ENCODE results near the gene ALG9. TPM values are rescaled to one million over a fixed set of nuclear protein-coding genes. Genes with fewer than 3 reads are reported as not detected.
A peak's percentile ranks its signal among the peaks of the same experiment; 100 is the strongest.

The ALG9 gene
- total and polyA plus RNA-seq, 10 donors, result 9.0 to 57.5 (median 27.0) TPM

DNA sequence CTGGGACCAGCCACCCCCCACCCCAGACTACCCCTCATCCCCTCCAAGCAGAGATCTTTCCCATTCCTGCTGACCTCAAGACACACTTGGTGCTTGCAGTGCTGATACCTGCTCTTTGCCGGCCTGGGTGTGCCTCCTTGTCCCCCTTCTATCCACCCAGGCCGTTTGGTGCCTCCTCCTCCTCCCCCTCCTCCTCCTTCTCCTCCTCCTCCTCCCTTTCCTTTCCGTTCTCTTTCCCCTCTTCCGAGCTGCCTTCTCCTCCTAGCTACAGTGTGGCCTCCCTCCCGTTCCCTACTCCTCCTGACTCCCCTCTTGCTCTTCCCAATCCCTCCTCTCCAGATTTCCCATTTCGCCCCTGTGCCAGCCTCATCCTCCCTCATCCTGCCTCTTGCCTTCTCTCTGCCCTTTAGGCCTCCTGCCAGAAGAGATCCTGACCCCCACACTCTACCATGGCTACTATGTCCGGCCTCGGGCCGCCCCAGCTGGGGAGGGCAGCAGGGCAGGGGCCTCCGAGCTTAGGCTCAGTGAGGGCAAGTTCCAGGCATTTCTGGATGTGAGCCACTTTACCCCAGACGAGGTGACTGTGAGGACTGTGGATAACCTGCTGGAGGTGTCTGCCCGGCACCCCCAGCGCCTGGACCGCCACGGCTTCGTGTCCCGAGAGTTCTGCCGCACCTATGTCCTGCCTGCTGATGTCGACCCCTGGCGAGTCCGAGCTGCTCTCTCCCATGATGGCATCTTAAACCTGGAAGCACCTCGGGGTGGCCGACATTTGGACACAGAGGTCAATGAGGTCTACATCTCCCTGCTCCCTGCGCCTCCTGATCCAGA lies 41.9 kb upstream of the ALG9 start:
- H3K4me3 ChIP-seq, result peak overlapping the region in 4 of 8 donors; percentile 31 to 62 (median 38)
- no peaks in the 10 kb centered on the region for H3K36me3 ChIP-seq
- intact Hi-C loops (cut with DNase I; ENCODE audit: low total_unique reads), result no loop called here
- no peak for DNase-seq
- peaks cover 0 to 55% (median 25%) of the 10 kb centered on the region in 7 donors for H3K27me3 ChIP-seq (replicated peaks in 1 of 7)
- no peaks in the 10 kb centered on the region for H3K9me3 ChIP-seq
- H3K27ac ChIP-seq, result peak overlapping the region; percentile 13 to 85 (median 78)
- WGBS, 5 donors, result 68 to 82% (median 73%) methylated on average over 21 to 24 of the region's 24 CpGs
- no peaks in the 10 kb centered on the region for H3K4me1 ChIP-seq
- TF ChIP-seq POLR2A (IDR thresholded peaks at IDR 0.05) (no peak), POLR2AphosphoS5 (IDR thresholded peaks at IDR 0.05) (peak; percentile 61 to 71 (median 67))

DNA sequence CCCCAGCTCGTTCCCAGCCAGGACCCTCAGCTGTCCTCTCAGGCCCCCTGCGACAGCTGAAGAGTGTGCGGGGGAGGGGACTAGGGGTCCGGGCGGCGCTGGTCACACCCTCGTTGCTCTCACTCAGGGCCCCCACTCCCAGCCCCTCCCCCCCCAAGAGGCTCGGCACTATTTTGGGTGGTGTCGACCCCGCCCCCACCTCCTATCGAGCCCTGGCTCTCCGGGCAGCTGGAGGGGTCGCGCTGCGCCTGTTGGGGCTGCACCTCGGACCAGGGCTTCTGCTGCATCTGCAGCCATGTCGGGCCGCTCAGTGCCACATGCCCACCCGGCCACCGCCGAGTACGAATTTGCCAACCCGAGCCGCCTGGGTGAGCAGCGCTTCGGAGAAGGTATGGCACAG lies 41.2 kb upstream of the ALG9 start, which contains the start of gene HSPB2:
Gene HSPB2, plus strand, starts transcription at position 200 of the 400 bp plus-strand sequence. Its CDS starts 96 bp downstream, at position 296.
- intact Hi-C loops (cut with DNase I; ENCODE audit: low total_unique reads), result no loop called here
- H3K4me1 ChIP-seq, result no peaks in the 10 kb centered on the region
- peak within 1 kb of the TSS in 6 of 8 donors; percentile 4 to 62 (median 32) for H3K4me3 ChIP-seq
- WGBS, 5 donors, result 8 to 27% (median 13%) methylated on average over 14 to 26 of the region's 26 CpGs
- H3K9me3 ChIP-seq, result no peaks in the 10 kb centered on the region
- peak within 1 kb of the TSS; percentile 13 to 85 (median 78) for H3K27ac ChIP-seq
- TF ChIP-seq POLR2AphosphoS5 (IDR thresholded peaks at IDR 0.05) (no peak), POLR2A (IDR thresholded peaks at IDR 0.05) (no peak)
- TF ChIP-seq, protein P1, sequence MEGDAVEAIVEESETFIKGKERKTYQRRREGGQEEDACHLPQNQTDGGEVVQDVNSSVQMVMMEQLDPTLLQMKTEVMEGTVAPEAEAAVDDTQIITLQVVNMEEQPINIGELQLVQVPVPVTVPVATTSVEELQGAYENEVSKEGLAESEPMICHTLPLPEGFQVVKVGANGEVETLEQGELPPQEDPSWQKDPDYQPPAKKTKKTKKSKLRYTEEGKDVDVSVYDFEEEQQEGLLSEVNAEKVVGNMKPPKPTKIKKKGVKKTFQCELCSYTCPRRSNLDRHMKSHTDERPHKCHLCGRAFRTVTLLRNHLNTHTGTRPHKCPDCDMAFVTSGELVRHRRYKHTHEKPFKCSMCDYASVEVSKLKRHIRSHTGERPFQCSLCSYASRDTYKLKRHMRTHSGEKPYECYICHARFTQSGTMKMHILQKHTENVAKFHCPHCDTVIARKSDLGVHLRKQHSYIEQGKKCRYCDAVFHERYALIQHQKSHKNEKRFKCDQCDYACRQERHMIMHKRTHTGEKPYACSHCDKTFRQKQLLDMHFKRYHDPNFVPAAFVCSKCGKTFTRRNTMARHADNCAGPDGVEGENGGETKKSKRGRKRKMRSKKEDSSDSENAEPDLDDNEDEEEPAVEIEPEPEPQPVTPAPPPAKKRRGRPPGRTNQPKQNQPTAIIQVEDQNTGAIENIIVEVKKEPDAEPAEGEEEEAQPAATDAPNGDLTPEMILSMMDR (IDR thresholded peaks at IDR 0.05 in 8 of 11, conservative IDR thresholded peaks at IDR 0.05 in 3 of 11), result no peak
- peaks cover 0 to 55% (median 25%) of the 10 kb centered on the region in 7 donors for H3K27me3 ChIP-seq (replicated peaks in 1 of 7)
- DNase-seq, result no peak
- H3K36me3 ChIP-seq, result no peaks in the 10 kb centered on the region

DNA sequence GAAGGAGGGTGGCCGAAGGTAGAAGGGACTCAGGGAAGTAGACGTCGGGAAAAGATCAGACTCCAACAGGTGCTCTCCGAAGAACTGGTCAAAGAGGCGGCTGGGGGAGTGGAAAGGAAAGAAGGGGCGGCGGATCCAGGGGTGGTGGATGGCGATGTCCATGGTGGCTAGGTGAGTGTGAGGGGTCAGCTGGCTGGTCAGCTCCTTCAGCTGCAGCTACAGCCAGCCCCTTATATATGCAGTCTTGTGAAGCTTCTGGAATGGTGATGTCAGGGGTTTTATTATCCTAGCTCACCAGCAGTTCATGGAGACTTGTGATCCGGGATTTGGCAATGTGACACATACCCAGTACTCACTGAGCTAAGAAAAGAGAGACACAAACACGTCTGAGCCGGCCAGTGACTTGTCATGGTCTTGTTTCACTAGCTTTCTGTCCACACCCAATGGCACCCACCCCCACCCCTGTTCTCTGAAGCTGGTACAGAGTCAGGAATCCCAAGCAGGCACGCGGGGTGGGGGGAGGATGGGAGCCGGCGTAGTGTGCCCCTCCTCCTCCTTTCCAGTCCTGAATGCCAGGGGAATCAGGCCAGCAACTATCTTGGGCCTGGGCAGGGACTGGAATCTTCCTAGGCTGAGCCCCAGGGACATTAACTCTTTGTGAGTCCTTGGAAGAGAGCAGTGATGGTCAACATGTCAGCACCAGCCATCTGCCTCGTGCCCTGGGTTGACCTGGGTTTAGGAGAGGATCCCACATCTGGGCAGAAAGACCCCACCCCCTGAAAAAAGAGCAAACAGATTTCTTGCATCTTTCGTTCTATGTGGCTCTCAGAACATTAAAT lies 40.4 kb upstream of the ALG9 start, which contains the start of gene CRYAB:
Gene CRYAB, minus strand, starts transcription at position 208 of the 839 bp plus-strand sequence. Its CDS starts 46 bp downstream, at position 162.
- 50 to 71% (median 64%) methylated on average over 16 to 17 of the region's 17 CpGs for WGBS, 5 donors
- TF ChIP-seq, protein P1 (IDR thresholded peaks at IDR 0.05 in 8 of 11, conservative IDR thresholded peaks at IDR 0.05 in 3 of 11), result no peak
- TF ChIP-seq POLR2AphosphoS5 (IDR thresholded peaks at IDR 0.05), result peak; percentile 16 to 77 (median 59)
- no peaks in the 10 kb centered on the region for H3K36me3 ChIP-seq
- H3K4me3 ChIP-seq, result peak within 1 kb of the TSS in 6 of 8 donors; percentile 4 to 62 (median 32)
- peaks cover 0 to 55% (median 25%) of the 10 kb centered on the region in 7 donors for H3K27me3 ChIP-seq (replicated peaks in 1 of 7)
- no peak for DNase-seq
- H3K27ac ChIP-seq, result peak within 1 kb of the TSS in 7 of 8 donors; percentile 58 to 85 (median 80)
- no peaks in the 10 kb centered on the region for H3K4me1 ChIP-seq
- H3K9me3 ChIP-seq, result no peaks in the 10 kb centered on the region
- intact Hi-C loops (cut with DNase I; ENCODE audit: low total_unique reads), result no loop called here

DNA sequence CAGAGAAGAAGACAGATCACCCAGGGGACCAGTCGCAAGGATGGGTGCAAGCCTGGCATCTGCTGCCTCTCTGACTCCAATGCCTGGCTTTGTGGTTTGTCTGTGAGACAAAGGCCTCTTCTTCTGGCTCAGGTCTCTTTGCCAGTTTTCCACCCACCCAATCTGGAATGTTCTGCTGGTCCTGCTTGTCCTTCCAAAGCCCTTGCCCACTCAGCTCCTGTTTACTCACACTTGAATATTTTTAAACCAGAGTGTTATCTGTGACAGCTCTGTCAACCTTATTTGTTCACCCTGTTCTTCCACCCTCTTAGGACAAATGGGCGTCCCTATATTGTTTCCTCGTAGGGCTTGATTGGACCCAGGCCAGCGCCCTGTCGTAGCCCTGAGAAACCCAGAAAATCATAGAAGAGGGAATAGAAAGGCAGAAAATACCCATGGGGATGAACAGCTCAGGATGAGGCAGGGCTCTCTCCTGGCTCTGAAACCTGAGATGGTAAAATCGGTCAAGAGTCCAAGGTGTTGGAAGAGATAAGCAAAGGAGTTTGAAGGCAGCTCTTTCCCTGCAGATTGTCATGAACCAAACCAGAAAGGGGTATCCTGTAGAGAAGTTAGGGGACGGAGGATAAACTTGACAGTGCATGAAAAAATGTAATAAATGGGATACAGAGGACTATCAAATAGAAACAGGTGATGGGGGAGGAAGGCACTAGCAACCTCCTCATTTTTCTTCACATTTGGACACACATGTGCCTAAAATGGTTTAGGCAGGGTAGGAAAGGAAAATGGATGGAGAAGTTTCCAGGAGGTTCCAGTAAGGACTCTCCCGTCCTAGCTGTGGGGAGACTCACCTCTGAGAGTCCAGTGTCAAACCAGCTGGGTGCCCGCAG lies 39.5 kb upstream of the ALG9 start:
- Histone ChIP-seq H3K9me3 (no peaks in the 10 kb centered on the region), H3K27ac (peak overlapping the region in 7 of 8 donors; percentile 58 to 85 (median 80)), H3K36me3 (no peaks in the 10 kb centered on the region), H3K27me3 (replicated peaks in 1 of 7) (peaks cover 0 to 49% (median 25%) of the 10 kb centered on the region in 7 donors), H3K4me1 (no peaks in the 10 kb centered on the region), H3K4me3 (peak overlapping the region in 5 of 8 donors; percentile 4 to 62 (median 34))
- WGBS, 5 donors, result 65 to 76% (median 70%) methylated on average over 9 of the region's 9 CpGs
- TF ChIP-seq POLR2AphosphoS5 (IDR thresholded peaks at IDR 0.05) (no peak), POLR2A (IDR thresholded peaks at IDR 0.05) (no peak)
- TF ChIP-seq, protein P1 (IDR thresholded peaks at IDR 0.05 in 8 of 11, conservative IDR thresholded peaks at IDR 0.05 in 3 of 11), result no peak
- no peak for DNase-seq
- intact Hi-C loops (cut with DNase I; ENCODE audit: low total_unique reads), result no loop called here

All from spleen (tissue), 11 donors.